ENCODE data around the gene HIRIP3.
A peak's percentile ranks its signal among the peaks of the same experiment; 100 is the strongest.
"Not testable (repeated sequence)": the region's sequence is repeated elsewhere in the genome, so short reads cannot be mapped to it uniquely, and the experiment has no call there.

HIRIP3 gene

DNA sequence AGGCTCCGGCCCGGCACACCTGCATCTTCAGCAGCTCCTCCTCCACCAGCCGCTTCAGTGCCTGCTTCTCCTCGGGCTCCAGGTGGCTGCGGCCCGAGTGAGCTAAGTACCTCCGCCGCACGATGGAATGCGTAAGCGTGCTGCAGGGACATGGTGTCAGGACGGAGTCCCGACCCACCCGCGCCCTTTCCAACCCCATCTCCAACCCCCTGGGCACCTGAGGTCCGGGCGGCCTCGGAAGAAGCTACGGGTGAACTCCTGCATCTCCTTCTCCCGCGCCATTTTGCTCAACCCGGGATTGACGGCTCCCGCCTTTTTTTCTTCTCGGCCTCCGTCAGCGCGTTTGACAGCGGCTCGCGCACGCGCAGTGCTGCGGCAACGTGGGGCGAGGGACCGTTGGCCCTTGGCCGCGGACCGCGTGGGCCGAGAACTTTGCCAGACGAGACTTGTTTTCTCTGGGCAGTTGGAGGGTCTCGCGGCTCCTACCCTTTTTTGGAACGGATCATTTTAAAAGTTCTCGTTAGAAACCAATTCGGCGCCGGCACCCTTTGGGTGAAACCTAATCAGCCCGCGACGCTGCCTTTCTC lies at the start of gene HIRIP3:
TSS of gene HIRIP3 (minus strand) at position 294 of the 587 bp plus-strand sequence. CDS start at position 282, 12 bp downstream.
- DNase-seq (ENCODE audit: low spot score): peak; percentile 84

DNA sequence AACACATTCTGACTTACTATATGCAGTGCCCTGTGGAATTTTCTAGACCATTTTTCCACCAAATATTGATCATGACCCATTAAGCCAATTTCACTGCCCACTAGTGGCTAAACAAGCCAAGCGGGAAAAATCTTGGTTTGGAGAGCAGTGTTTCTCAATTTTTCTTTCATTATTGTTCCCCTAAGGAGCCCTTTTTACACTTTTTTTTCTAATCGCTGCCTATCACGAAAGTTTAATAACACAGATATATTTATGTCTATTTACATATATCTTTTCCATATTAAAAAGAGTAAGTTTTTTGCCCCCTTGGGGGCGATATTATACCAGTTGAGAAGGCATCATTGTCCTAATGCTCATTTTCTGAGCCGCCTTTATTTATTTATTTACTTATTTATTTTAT lies 46.4 kb upstream of the HIRIP3 start:
- DNase-seq (ENCODE audit: low spot score): no peak

DNA sequence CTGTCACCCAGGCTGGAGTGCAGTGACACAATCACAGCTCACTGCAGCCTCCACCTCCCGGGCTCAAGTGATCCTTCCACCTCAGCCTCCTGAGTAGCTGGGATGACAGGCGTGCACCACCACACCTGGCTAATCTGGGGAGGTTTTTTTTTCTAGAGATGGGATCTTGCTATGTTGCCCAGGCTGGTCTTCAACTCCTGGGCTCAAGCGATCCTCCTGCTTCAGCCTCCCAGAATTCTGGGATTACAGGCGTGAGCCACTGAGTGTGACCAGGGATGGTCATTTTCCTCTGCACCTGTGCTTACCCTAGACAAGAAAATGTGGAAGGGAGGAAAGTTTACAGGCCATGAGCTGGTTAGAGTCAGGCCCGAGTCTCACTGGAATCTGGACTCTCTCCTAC lies 45.3 kb upstream of the HIRIP3 start:
- not testable (repeated sequence) for DNase-seq (ENCODE audit: low spot score)

- no peak for DNase-seq (ENCODE audit: low spot score)
These were observed 44.8 kb upstream of the HIRIP3 start for GRCh38 chr16:30040221-30040620.

- DNase-seq (ENCODE audit: low spot score): no peak
These were observed 37.9 kb upstream of the HIRIP3 start for GRCh38 chr16:30033270-30033669.

DNA sequence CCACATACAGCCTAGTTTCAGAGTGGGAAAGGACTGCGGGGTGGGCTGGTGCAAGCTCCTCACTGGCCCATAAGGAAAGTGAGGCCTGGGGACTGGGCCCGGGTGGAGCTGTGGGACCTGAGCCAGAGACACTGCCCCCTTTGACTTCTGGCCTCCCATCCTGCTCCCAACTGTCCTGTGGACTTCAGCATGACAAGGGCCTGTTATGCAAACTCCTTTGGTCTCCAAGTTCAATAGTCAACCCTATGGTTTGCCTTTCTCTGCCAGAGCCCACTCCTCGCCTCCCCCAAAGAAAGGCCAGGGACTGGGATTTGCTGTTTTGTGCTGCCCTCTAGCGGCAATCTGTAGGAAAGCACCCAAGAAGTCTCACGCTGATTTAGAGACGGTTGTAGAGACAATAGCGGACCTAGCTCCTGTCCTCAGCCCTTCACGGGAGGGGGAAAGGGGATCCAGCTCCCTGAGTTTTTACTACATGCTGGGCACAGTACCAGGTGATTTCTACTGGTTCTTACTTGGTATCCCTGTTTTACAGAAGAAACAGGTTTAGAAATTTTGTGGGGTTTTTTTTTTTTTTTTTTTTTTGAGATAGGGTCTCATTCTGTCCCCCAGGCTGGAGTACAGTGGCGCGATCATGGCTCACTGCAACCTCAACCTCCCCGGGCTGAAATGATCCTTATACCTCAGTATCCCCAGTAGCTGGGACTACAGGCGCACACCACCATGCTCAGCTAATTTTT lies 36.8 kb upstream of the HIRIP3 start:
- DNase-seq (ENCODE audit: low spot score): peak; percentile 47

GRCh38 chr16:30031477-30031918 lies 36.1 kb upstream of the HIRIP3 start:
- no peak for DNase-seq (ENCODE audit: low spot score)

GRCh38 chr16:30030841-30031413 lies 35.5 kb upstream of the HIRIP3 start, which contains the start of gene TLCD3B:
Gene TLCD3B, minus strand, starts transcription at chr16:30031271. Its CDS starts 744 bp downstream, at chr16:30030527.
- DNase-seq (ENCODE audit: low spot score): no peak

- no peak for DNase-seq (ENCODE audit: low spot score)
These were observed 34.7 kb upstream of the HIRIP3 start for GRCh38 chr16:30030011-30030685.

DNA sequence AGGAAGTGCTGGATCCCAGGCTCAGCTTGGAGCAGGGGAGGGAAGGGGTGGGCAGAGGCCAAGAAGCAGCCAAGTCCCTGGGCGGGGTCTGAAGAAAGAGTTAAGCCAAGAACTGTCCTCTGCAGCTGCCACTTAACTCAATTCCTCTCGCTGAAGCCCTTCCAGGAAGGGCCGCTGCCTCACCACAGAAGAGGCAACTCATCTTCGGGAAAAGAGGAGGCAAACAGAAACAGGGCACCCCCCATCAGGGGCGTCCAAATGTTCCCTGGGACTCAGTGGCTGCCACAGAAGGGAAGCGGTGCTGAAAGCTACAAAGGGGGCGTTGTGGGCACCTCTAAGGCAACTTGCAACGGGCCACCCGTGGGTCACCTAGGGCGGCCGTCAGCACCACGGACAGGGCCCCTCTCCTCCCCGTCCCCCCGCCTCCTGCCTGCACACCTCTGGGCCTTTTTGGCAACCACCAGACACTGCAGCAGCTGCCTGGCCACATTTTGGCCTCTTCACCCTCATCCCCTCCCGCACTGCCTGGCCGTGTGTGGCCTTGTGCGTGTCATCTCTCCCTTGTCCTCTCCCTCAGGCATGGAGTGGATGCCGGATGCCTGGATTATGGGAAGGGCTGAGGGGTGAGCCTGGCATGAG lies 33.1 kb upstream of the HIRIP3 start:
- no peak for DNase-seq (ENCODE audit: low spot score)

- no peak for DNase-seq (ENCODE audit: low spot score)
These were observed 32.4 kb upstream of the HIRIP3 start for GRCh38 chr16:30027588-30028437.

DNA sequence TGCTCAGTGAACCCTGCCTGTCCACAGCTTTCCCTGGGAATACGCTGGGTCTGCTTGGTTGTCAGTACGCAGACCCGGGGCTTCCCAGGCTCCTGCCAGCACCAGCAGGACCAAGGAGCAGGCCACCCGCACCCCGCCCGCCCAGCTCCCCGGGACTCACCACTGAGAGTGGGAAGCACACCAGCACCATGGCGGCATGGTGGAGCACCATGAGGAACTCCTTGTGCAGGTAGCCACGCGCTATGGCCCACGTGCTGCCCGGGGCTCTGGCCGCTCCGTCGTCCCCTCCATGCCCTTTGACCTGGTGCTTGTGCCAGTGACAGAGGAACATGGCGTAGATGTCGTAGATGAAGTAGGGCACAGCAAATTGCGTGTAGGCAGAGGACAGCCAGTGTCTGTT lies 31.0 kb upstream of the HIRIP3 start:
- DNase-seq (ENCODE audit: low spot score): no peak

DNA sequence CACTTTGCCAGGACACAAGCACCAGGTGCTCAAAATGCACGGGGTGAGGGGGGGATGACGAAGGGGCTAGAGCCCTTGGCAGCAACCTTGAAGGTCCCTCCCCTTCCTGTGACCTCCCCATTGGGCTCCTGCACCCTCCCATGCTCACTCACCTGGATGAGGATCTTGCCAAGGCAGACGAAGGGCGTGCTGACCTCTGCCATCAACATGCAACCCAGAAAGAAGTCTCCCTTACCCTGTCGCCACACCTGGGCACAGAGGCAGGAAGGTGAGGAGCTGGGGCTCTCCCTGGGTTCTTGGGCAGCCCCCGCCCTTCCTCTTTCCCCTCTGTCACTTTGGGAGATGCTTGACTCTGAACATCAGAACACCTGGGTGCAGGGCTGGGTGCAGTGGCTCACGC lies 30.2 kb upstream of the HIRIP3 start:
- DNase-seq (ENCODE audit: low spot score): no peak

DNA sequence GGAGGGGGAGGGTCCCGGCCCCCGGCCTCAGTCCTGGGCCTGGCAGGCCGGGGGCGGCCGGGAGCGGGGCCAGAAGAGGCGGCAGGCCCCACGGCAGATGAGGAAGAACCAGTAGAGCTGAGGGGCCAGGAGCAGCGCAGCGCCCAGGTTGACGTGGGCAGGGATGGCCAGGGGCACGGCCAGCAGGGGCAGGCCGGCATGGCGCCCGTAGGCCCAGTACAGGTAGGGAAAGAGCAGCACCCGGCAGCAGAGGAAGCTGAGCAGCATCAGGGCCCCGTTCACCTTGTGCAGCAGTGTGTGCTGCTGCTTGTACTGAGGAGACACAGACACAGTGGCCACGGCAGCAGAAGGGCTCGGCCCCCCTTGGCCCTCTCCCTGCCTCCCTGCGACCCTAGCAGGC lies 29.7 kb upstream of the HIRIP3 start:
- DNase-seq (ENCODE audit: low spot score): no peak

GRCh38 chr16:30024451-30024850 lies 29.0 kb upstream of the HIRIP3 start:
- no peak for DNase-seq (ENCODE audit: low spot score)

- DNase-seq (ENCODE audit: low spot score): no peak
These were observed 28.2 kb upstream of the HIRIP3 start for GRCh38 chr16:30023586-30023985.

- DNase-seq (ENCODE audit: low spot score): no peak
These were observed 27.5 kb upstream of the HIRIP3 start, which contains the start of gene C16orf92 for GRCh38 chr16:30022887-30023286. Gene C16orf92, plus strand, starts transcription at chr16:30023198. Its CDS starts 143 bp downstream, at chr16:30023341.

- no peak for DNase-seq (ENCODE audit: low spot score)
These were observed 23.3 kb upstream of the HIRIP3 start for GRCh38 chr16:30018731-30019158.

- DNase-seq (ENCODE audit: low spot score): not testable (repeated sequence)
These were observed 22.5 kb upstream of the HIRIP3 start for GRCh38 chr16:30017937-30018336.

- no peak for DNase-seq (ENCODE audit: low spot score)
These were observed 21.9 kb upstream of the HIRIP3 start for GRCh38 chr16:30017277-30017656.

All from globus pallidus (tissue), 1 donor.